NK-92 (cell line): ENCODE results near the gene TCERG1L.
"Not testable (repeated sequence)": the region's sequence is repeated elsewhere in the genome, so short reads cannot be mapped to it uniquely, and the experiment has no call there.

Experiments
- DNase-seq: peaks from one replicate; lab custom pipeline; 2025; ENCODE audit not compliant: unreplicated experiment; lab: John Stamatoyannopoulos, UW

TCERG1L gene

DNA sequence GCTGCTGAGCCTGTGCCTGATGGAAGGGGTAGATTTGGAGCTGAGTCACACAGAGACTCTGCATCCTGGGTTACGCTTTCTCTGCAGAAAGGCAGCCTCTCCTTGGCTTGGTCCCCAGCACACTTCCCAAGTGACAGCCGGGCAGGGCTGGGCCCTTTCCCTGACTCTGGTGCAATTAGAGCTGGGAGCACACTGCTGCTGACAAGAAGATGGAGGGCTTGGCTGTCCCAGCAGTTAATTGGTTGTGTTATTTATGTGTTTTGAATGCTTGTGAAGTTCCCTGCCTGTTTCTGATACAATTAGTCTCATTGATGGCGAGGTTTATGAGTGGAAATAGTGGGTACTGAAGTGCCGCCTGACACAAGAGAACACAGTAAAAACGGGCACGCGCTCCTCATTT, 123.6 kb downstream of the TCERG1L start:
- no peak for DNase-seq

GRCh38 chr10:131187274-131187673, 124.2 kb downstream of the TCERG1L start:
- DNase-seq: no peak

DNA sequence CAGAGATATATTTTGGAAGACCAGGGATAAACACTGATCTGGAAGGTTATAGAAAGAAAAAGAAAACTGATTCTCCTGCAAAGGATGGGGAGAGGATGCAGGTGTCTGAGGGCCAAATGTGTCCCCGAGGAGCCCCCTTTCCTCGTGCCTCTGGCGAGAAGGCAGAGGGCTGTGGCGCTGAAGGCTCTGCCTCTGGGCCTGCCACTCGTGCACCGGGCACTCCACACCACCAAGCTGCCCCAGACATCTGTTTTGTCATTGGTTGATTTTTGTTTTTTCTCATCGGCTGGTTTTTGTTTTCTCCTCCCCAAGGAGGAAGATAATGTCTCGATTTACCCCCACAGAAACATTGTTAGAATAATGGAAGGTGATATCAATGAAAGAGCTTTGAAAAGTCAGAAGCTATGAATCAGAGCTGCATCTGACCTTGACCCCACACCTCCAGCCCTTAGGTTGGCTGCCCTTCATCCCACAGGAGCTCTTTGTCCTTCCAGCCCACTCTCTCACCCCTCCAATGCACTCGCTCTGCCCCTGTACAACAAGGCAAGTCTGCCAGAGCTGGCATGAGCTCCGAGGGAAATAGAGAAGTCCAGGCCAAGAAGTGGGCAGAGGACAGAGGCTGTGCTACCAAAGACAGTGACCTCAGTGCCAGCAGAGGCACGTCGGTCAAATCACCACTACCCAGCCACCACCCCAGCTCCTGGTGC, 124.8 kb downstream of the TCERG1L start:
- DNase-seq: no peak

DNA sequence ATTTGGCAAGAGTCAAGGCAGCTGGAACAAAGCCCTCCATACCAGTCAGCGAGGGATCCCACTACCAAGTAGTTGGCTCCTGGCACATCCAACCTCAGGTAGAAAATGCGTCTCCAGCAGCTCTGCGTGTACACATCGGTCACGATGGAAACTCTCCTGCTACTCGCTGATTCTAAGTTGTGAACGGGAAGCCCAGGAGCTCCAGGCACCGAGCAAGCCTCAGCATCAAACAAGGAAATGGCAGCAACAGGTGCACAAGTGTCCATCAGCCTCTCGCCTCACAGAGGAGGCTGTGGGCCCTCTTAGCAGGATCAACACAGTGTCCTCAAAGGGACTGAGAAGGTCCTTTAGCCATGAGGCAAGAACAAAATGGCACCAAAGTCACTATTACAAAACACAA, 127.0 kb downstream of the TCERG1L start:
- no peak for DNase-seq

DNA sequence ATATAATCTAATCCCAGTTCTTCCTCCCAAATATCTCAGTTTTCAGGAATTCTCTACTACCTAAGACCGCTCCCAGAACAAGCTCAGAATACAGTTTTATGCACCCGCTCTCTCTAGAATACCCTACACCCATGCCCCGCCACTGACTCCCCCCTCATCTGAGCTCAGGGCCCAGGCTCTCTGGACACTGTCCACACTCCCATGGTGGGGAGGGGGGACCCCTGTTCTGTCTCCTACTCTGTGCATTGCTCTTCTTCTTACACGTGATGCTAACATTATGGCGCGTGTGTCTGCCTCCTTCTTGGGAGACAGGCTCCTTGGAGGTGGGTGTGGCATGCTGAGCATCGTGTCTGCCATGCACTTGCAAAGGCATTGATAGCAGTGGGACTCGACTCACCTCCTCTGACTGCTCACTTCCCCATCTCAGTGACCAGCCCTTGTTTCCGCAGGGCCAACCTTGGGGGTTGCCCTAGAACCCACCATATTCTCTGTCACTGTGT, 127.9 kb downstream of the TCERG1L start:
- no peak for DNase-seq

DNA sequence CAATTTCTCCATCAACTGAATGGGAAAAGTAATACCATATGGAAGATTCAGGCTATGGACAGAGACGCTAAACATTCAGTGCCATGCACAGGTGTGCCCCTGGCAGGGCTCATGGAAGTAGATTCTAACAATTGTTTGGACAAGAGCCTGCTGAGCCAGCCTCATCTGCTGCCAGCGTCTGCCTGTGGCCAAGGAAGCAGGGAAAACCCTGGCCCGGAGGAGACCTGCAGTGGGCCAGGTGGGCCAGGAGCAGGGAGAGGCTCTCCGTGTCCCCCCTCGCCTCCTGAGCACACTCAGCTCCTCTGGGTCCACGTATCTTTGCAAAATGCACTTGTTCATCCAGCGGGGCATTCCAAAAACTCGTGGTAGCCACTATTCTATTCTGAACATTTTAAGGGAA, 130.1 kb downstream of the TCERG1L start:
- DNase-seq: no peak

- DNase-seq: no peak
Measured at GRCh38 chr10:131180740-131181415, 130.6 kb downstream of the TCERG1L start.

DNA sequence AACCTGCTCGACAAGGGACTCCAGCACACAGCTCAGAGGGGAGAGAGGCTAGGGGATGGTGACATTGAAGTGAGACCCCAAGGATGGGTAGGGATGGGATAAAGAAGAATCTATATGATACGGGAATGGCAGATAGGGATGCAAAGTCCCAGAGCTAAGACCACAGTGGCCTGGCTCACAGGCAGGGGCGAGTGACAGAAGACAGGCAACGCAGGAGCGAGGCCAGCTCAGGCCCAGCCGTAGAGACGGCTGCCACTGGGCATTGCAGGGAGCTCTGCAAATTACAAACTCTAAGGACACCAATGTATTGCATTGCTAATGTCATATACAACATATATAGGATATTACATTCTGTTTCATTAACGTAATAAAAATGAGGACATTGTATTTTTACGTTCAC, 131.4 kb downstream of the TCERG1L start:
- no peak for DNase-seq

DNA sequence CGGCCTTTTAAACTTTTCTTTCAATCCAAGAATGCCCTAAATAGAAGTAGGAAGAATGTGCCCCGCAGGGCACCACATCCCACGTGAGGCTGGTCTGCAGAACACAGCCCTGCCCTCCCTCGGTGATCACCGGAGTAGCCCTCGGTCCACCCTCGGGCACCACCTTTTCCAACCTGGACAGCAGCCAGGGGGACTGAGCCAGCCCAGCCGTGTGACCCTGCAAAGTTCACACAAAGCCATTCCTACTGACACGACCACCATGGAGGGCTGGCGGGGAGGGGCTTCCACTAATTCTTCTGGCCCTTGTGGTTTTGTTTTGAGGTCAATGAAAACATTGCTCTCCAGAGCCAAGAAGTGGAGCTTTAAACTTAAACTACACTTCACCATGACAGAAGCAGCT, 132.2 kb downstream of the TCERG1L start:
- DNase-seq: no peak

GRCh38 chr10:131178521-131179331, 132.8 kb downstream of the TCERG1L start:
- DNase-seq: no peak

DNA sequence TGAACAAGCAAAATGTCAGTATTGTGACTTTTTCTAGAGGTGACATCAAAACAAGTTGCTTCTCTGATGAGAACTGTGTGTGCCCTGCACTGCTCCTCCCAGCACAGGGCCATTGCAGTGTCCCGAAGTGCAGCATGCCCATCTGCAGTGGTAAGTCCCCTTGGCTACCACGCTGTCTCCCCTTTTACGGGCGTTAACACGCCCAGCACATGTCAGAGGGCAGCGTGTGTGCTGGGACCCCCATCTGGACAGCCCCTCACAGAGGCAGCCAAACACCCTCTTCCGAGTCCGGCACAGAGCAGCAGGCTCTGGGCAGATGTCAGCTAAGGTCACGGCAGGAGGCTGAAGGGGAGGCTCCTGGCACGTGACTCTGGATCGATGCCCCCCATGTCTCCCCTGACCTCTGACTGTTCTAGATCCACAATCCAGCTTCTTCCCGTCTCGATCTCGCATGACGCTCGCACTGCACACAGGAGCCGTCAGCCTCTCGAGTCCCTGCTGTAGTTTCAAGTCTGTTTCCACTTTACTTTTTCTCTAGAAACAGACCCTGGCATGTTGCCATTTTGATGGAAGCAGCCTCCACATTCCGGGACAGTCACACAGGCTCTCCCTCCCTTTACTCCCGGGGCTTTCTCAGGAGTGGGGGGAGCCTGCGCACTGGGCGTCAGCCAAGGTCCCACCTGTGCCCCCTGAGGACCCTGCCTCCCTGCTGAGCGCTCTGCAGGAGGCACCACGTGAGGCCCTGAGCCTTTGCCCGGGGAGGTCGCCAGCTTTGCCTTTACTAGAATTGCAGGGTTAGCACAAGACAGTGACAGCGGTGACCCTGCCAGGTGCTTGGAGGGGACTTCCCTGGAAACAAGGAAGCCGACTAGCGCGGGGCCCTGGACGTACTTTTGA, 133.8 kb downstream of the TCERG1L start:
- DNase-seq: no peak

- no peak for DNase-seq
Measured at GRCh38 chr10:131176907-131177306, 134.6 kb downstream of the TCERG1L start.

- DNase-seq: not testable (repeated sequence)
Measured at GRCh38 chr10:131176324-131176723, 135.2 kb downstream of the TCERG1L start.

DNA sequence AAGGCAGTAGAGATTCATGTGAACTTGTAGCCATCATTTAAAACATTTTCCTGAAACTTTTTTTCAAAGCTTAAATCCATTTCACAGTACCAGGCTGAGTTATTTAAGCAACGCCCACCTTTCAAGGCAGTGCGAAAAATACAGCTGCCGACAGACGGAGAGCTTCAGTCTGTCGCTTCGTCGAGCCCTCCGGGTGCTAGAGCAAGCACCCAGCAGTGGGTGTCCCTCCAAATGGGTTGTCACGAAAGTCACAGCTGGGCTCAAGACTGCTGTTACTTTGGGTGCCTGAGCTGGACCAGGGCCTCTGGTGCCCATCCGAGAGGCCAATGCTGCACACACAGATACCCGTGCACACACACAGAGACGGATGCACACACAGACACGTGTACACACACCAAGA, 135.6 kb downstream of the TCERG1L start:
- DNase-seq: no peak

- no peak for DNase-seq
Measured at GRCh38 chr10:131174651-131175540, 136.6 kb downstream of the TCERG1L start.

GRCh38 chr10:131174211-131174565, 137.3 kb downstream of the TCERG1L start:
- no peak for DNase-seq

- DNase-seq: no peak
Measured at GRCh38 chr10:131173484-131174210, 137.9 kb downstream of the TCERG1L start.

DNA sequence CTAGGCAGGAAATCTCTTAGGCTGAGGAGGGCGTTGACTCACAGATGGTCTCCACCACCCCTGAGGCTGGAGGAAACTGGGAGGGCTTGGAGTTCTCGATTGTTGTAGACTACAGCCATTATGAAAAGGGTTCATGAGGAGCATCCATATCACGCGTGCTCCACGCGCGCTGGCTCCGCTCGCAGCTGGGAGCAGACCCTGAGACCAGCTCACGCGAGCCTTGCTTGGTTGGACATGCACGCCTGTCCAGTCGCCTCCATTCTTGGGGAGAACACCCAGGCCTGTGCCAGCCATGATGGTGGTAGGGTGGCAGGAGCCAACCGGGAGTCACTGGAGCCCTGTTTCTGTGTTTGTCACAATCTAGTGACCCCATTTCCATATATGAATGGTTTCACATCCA, 139.1 kb downstream of the TCERG1L start:
- no peak for DNase-seq

- DNase-seq: no peak
Measured at GRCh38 chr10:131169146-131169545, 142.4 kb downstream of the TCERG1L start.
